Activated CD8-positive, alpha-beta memory T cell treated with anti-CD3 and anti-CD28 coated beads for 1 hour (primary cell): ENCODE results near the gene PDF.
A peak's percentile ranks its signal among the peaks of the same experiment; 100 is the strongest.

Experiments
- DNase-seq, 2 donors: peaks; one replicate each; pipeline ENCODE4 v3.0.0-alpha.2; 2020; ENCODE audit warnings: low read depth in 1 of 2; ENCODE audit errors: extremely low read depth in 1 of 2

Gene PDF

GRCh38 chr16:69286941-69287713 lies 43.3 kb downstream of the PDF start:
- peak in 1 of 2 donors; percentile 4 for DNase-seq

- no peak for DNase-seq
Measured at GRCh38 chr16:69285240-69285639, 45.1 kb downstream of the PDF start.

- no peak for DNase-seq
Measured at GRCh38 chr16:69283851-69284250, 46.5 kb downstream of the PDF start.

GRCh38 chr16:69277413-69277812 lies 53.0 kb downstream of the PDF start:
- no peak for DNase-seq
